Mesothelial cell of epicardium (in vitro differentiated cells): Measurements from ENCODE around the gene HYAL3. TPM values are rescaled to one million over a fixed set of nuclear protein-coding genes. Genes with fewer than 3 reads are reported as not detected.

ENCODE experiments used
- DNase-seq, 2 experiments: peaks; one replicate each; pipeline ENCODE4 v3.0.0; 2021; ENCODE audit warnings: low spot score in 2 of 2; ENCODE audit not compliant: unreplicated experiment in 2 of 2
- H3K27ac Mint-ChIP-seq: 2 replicates; pipeline ENCODE4 v1.8.0; 2021; ENCODE audit warnings: mixed read lengths
- H3K27me3 Mint-ChIP-seq: 2 replicates; pipeline ENCODE4 v1.8.0; 2021; ENCODE audit warnings: low read depth, mixed read lengths
- H3K36me3 Mint-ChIP-seq: 2 replicates; pipeline ENCODE4 v1.8.0; 2021; ENCODE audit warnings: mixed read lengths
- H3K4me1 Mint-ChIP-seq: 2 replicates; pipeline ENCODE4 v1.8.0; 2021; ENCODE audit warnings: mixed read lengths
- H3K4me3 Mint-ChIP-seq: 2 replicates; pipeline ENCODE4 v1.8.0; 2021; ENCODE audit warnings: mild to moderate bottlenecking, moderate library complexity, mixed read lengths
- H3K9me3 Mint-ChIP-seq: 2 replicates; pipeline ENCODE4 v1.8.0; 2021; ENCODE audit warnings: mixed read lengths
- CTCF ChIP-seq: fragments of 200-600 bp; sonication (generic); IDR thresholded peaks from one replicate; pipeline ENCODE4 v1.5.0; 2021; ENCODE audit warnings: antibody characterized with exemption; ENCODE audit not compliant: unreplicated experiment
- total RNA-seq: library from RNA; stranded (reverse); gene quantifications from 3 replicates; pipeline ENCODE4 v1.2.1, GENCODE V29; 2021

HYAL3 gene
- total RNA-seq, 1 donor from 2014 or later: 2.9 TPM

GRCh38 chr3:50271314-50271936, 27.8 kb downstream of the HYAL3 start:
- Mint-ChIP-seq H3K4me3 (peak overlapping the region; percentile 51), H3K4me1 (peaks cover 63% of the 10 kb centered on the region), H3K9me3 (no peaks in the 10 kb centered on the region), H3K27ac (peak overlapping the region; percentile 100), H3K36me3 (peaks cover 15% of the 10 kb centered on the region), H3K27me3 (peaks cover 28% of the 10 kb centered on the region)
- no peak for DNase-seq
- TF ChIP-seq CTCF: no peak

- Mint-ChIP-seq H3K9me3 (no peaks in the 10 kb centered on the region), H3K27ac (peak overlapping the region; percentile 100), H3K4me1 (peaks cover 71% of the 10 kb centered on the region), H3K27me3 (peaks cover 23% of the 10 kb centered on the region), H3K36me3 (peaks cover 12% of the 10 kb centered on the region), H3K4me3 (peak overlapping the region; percentile 72)
- no peak for TF ChIP-seq CTCF
- DNase-seq: no peak
Measured at GRCh38 chr3:50270422-50271224, 28.6 kb downstream of the HYAL3 start.

GRCh38 chr3:50269977-50270413, 29.2 kb downstream of the HYAL3 start:
- peak overlapping the region; percentile 72 for H3K4me3 Mint-ChIP-seq
- H3K27ac Mint-ChIP-seq: peak overlapping the region; percentile 100
- peaks cover 9% of the 10 kb centered on the region for H3K36me3 Mint-ChIP-seq

GRCh38 chr3:50269460-50269859, 29.7 kb downstream of the HYAL3 start:
- H3K4me3 Mint-ChIP-seq: peak overlapping the region; percentile 72
- H3K27ac Mint-ChIP-seq: peak overlapping the region; percentile 100
- H3K4me1 Mint-ChIP-seq: peaks cover 78% of the 10 kb centered on the region

More at GRCh38 chr3:50269977-50270413, 29.2 kb downstream of the HYAL3 start:
- no peaks in the 10 kb centered on the region for H3K9me3 Mint-ChIP-seq
- TF ChIP-seq CTCF: no peak
- DNase-seq: no peak
- H3K4me1 Mint-ChIP-seq: peaks cover 75% of the 10 kb centered on the region
- peaks cover 16% of the 10 kb centered on the region for H3K27me3 Mint-ChIP-seq

More at GRCh38 chr3:50269460-50269859, 29.7 kb downstream of the HYAL3 start:
- TF ChIP-seq CTCF: no peak
- Mint-ChIP-seq H3K9me3 (no peaks in the 10 kb centered on the region), H3K36me3 (peaks cover 7% of the 10 kb centered on the region), H3K27me3 (peaks cover 12% of the 10 kb centered on the region)
- no peak for DNase-seq
